RPMI8226 (cell line): ENCODE results near the gene WTAP.
"Not testable (repeated sequence)": the region's sequence is repeated elsewhere in the genome, so short reads cannot be mapped to it uniquely, and the experiment has no call there.

Source experiments
- DNase-seq: peaks from one replicate; pipeline ENCODE4 v3.0.0-alpha.2; 2015

Gene WTAP

GRCh38 chr6:159762681-159763293 is 35.5 kb downstream of the WTAP start:
- DNase-seq: peak; percentile 40

- DNase-seq: no peak
These were observed 39.6 kb downstream of the WTAP start for GRCh38 chr6:159766906-159767305.

- DNase-seq: no peak
These were observed 42.2 kb downstream of the WTAP start for GRCh38 chr6:159769470-159769869.

GRCh38 chr6:159772196-159772595 is 44.9 kb downstream of the WTAP start:
- no peak for DNase-seq

GRCh38 chr6:159777240-159777904 is 50.1 kb downstream of the WTAP start:
- DNase-seq: no peak

- no peak for DNase-seq
These were observed 50.8 kb downstream of the WTAP start for GRCh38 chr6:159778131-159778530.

GRCh38 chr6:159778542-159779103 is 51.3 kb downstream of the WTAP start:
- DNase-seq: no peak

GRCh38 chr6:159788276-159788675 is 61.0 kb downstream of the WTAP start:
- peak; percentile 21 for DNase-seq

- DNase-seq: peak; percentile 53
These were observed 61.6 kb downstream of the WTAP start for GRCh38 chr6:159788753-159789376.

GRCh38 chr6:159789377-159790148 is 62.3 kb downstream of the WTAP start, which contains the start of gene TCP1:
Gene TCP1 (minus strand): TSS chr6:159789602. CDS start chr6:159789468, 134 bp downstream.
- DNase-seq: peak; percentile 100

GRCh38 chr6:159790149-159790955 is 63.0 kb downstream of the WTAP start, which contains the start of gene MRPL18:
Gene MRPL18 (plus strand): TSS chr6:159790467. CDS start chr6:159790588, 121 bp downstream.
- peak; percentile 96 for DNase-seq

GRCh38 chr6:159790956-159791598 is 63.8 kb downstream of the WTAP start:
- peak; percentile 56 for DNase-seq

GRCh38 chr6:159794976-159795375 is 67.7 kb downstream of the WTAP start:
- not testable (repeated sequence) for DNase-seq

GRCh38 chr6:159797554-159797953 is 70.2 kb downstream of the WTAP start:
- DNase-seq: no peak

GRCh38 chr6:159800141-159800865 is 73.0 kb downstream of the WTAP start, which contains the start of gene PNLDC1:
Gene PNLDC1 (plus strand): TSS chr6:159800276. CDS start chr6:159800308, 32 bp downstream.
- no peak for DNase-seq

- DNase-seq: no peak
These were observed 74.6 kb downstream of the WTAP start for GRCh38 chr6:159801935-159802334.

- DNase-seq: no peak
These were observed 77.2 kb downstream of the WTAP start for GRCh38 chr6:159804504-159804903.

GRCh38 chr6:159805440-159806020 is 78.2 kb downstream of the WTAP start:
- no peak for DNase-seq
